Adrenal gland (tissue), 5 donors: ENCODE measurements around the gene SPTBN1.
A peak's percentile ranks its signal among the peaks of the same experiment; 100 is the strongest.

Experiments
- POLR2A ChIP-seq, 2 donors: fragments of 450-650 bp; IDR thresholded peaks; one replicate each; pipeline ENCODE4 v1.6.1; 2017; ENCODE audit warnings: antibody characterized with exemption in 2 of 2, mild to moderate bottlenecking in 2 of 2, moderate library complexity in 1 of 2
- TF ChIP-seq, protein P1 (sequence below), 6 experiments: fragments of 450-650 bp in 4 of 6; fragments of 200-600 bp in 2 of 6; sonication (generic) in 1 of 6; IDR thresholded peaks; 1 replicate in 5 of 6; 2 replicates in 1 of 6; pipeline versions ENCODE4 v1.5.1 to v1.8.0; 2016 to 2021; ENCODE audit warnings: antibody characterized with exemption in 6 of 6, mild to moderate bottlenecking in 2 of 6, moderate library complexity in 1 of 6
- donor health status: DM: no; HTN: no; CAD: no.

DNA sequence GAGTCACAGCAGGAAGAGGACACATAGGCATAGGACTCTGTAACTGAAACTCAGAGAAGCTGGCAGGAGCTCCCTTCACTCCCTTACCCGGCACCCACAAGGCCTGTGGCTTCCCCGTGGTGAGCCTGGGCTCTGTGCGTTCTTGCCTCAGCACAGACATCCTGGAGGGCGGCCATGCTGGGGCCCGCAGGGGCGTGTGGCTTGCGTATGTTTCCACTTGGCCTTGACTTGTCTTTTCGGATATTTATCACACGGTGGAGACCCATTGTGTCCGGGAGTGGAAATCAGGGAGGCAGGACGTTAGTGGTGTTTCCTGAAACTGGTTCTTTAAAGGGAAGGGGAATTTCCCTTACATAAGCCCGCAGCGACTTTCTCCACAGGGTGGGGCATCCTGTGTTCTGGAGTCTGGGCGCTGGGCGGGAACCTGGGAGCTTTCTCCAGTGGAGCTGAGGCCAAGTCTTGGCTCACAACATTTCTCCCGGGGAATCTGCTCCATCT, 217.4 kb downstream of the SPTBN1 start:
- TF ChIP-seq, protein P1, sequence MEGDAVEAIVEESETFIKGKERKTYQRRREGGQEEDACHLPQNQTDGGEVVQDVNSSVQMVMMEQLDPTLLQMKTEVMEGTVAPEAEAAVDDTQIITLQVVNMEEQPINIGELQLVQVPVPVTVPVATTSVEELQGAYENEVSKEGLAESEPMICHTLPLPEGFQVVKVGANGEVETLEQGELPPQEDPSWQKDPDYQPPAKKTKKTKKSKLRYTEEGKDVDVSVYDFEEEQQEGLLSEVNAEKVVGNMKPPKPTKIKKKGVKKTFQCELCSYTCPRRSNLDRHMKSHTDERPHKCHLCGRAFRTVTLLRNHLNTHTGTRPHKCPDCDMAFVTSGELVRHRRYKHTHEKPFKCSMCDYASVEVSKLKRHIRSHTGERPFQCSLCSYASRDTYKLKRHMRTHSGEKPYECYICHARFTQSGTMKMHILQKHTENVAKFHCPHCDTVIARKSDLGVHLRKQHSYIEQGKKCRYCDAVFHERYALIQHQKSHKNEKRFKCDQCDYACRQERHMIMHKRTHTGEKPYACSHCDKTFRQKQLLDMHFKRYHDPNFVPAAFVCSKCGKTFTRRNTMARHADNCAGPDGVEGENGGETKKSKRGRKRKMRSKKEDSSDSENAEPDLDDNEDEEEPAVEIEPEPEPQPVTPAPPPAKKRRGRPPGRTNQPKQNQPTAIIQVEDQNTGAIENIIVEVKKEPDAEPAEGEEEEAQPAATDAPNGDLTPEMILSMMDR (IDR thresholded peaks at IDR 0.05), result no peak
- TF ChIP-seq POLR2A (IDR thresholded peaks at IDR 0.05), result peak; percentile 10 to 76
